NCI-H2227 (cell line): ENCODE results near the gene PPP1R1C.
"Not testable (repeated sequence)": the region's sequence is repeated elsewhere in the genome, so short reads cannot be mapped to it uniquely, and the experiment has no call there.

ENCODE experiments used
- DNase-seq: peaks from one replicate; lab custom pipeline; 2025; ENCODE audit not compliant: unreplicated experiment; lab: John Stamatoyannopoulos, UW

The PPP1R1C gene, protein sequence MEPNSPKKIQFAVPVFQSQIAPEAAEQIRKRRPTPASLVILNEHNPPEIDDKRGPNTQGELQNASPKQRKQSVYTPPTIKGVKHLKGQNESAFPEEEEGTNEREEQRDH

DNA sequence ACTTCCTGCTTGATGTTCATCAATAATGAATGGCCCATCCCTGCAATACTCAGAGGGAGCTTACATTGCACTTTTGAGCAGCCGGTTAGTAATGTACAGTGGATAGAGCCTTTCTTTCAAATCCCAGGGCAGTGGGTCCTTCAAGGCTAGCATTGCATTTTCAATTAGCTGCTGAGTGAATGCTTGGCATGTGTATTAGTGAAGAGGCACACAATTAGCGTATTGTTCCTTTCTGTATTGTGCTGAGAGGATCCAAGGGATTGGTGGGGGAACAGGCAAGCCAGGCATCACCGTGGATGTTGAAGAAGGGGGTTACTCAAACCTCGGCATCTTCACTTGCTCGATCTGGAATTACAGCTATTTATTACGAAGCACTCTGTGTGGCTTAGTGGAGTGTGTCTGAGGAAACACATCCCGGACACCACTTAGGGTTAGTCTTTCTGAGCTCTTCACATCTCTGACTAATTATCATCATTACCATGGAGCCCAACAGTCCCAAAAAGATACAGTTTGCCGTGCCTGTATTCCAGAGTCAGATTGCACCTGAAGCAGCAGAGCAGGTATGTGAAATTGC lies at the start of gene PPP1R1C:
Gene PPP1R1C (plus strand): TSS at position 222 of the 574 bp plus-strand sequence. CDS start 258 bp downstream, at position 480.
- peak; percentile 26 for DNase-seq

DNA sequence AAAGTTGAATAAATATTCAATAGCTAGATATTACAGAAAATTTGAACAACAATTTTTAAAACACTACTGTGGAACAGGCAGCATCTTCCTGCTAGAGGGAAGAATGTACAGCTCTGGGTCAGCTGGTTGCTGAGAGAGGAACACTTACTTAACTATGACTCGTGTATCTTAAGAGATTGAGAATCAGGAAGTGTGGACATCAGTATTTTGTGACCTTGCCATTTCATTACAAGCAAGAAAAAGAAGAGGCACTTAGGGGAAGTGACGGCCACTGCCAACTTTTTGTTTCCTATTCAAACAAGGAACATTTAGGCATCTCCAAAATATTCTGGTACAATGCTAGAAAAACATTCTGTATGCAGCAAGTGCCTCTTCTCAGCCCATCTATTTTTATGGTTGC lies 48.2 kb upstream of the PPP1R1C start:
- no peak for DNase-seq

DNA sequence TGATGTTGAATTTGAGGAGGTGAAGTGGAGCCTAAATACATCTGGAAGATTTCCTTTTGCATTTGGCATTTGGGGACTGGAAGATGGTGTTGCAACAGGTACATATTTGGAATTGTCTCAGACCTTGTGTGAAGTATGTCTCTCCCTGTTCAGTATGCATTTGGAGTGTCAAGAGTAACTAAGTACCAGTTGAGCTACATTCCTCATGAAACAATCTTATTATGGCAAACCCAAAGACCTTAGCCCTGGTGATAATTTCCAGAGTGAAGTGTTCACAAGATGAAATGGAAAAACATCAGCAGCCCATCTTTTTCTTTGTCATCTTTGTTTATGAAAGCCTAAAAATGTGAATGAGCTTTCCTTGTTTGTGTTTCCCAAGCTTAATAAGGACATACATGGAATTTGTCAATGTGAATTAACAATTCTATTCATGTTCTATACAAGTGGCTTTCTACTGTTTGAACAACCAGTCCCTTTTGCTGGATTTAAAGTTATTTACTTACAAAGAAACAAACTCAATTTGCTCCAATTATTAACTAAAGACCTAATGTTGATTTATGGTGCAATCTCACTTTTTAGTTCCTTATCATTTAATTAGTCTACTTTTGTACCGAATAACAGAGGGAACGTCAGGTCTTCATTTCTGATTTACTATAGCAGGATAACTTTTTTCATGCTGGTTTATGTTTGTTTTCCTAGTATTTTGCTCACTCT lies 42.1 kb upstream of the PPP1R1C start:
- DNase-seq, result no peak

DNA sequence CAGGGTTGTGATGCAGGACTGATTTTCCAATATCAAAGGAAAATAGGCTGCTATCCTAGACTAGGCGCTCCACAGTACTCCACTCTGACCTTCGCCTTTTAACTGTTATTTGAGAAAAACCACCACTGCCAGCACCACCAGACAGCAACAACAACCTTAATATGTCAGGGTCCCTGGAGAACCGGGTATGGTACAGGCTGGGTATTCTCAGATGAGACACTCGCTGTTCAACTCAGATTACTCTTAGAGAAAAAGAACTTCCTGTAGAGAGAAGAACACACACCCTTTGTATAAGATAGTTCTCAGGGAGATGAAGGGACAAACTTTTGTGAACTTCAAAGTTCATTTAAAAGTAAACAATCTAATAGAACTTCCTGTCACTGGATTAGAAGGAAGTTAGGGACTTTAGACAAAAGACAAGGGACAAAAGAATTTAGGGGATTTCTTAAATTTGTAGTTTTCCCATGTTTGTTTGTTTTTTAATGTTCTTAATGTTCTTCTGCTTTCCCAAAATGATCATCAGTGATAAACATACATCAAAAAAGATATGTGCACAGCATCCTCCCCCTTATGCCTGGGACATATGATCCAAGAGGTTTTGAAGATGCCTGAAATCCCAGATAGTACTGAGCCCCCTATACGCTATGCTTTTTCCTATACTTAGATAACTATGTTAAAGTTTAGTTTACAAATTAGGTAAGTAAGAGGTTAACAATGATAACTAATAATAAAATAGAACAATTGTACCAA lies 41.3 kb upstream of the PPP1R1C start:
- no peak for DNase-seq

DNA sequence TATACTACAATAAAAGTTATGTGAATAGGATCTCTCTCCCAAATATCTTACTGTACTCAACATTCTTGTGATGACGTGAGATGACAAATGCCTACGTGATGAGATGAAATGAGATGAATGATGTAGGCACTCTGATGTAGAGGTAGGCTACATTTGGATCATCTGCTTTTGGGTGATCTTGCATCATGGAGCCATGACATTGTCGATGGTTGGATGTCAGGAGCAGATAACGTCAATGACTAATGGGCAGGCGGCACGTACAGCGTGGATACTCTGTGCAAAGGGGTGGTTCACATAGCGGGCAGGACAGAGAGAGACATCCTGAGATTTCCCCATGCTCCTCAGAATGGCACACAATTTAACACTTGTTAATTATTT lies 40.8 kb upstream of the PPP1R1C start:
- DNase-seq, result no peak

DNA sequence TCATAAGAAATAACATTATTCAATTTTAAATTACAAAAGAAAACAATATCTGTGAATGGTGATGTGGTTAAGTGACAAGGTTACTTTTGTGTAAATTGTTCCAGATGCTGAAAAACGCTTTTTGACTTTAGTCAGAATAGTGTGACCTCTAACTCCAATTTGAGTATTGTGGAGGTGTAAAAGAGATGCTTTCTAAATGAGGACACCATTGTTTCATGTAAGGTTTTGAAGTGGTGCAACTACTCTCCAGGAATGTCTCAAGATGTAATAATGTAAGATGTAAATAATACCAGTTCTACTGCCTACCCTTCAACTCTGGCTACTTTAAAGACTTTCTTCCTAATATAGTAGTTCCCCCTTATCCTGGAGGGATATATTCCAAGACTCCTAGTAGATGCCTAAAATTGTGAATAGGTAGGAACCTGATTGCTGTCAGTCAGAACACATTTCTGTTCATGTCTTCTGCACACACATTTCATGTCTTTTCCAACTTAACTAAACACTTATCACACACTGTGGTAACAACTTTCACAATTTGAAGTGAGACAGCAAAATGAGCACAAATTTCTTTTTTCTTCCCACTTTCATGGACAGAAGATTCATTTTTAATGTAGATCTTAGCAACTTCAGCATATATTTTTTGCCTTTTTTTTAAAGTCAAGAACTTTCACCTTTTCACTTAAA lies 39.1 kb upstream of the PPP1R1C start:
- DNase-seq, result no peak

DNA sequence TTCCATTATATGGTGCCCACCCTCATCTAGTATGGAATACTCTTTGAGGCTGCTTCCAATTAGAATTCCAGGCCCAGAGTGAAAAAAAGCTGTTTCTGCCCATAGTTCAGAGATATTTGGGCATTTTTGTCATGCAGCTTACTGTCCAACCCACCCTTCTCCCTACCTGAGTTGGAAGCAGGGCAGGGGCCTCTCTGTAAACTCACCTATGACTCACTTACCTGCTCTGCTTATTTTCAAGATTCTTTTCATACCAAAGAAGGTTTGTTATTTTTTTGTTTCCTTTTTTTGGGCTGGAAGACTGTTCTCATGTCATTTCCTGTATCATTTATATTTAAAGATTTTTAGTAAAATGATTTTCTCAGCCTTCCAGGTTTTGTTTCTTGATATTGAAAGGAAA lies 38.4 kb upstream of the PPP1R1C start:
- DNase-seq, result no peak

DNA sequence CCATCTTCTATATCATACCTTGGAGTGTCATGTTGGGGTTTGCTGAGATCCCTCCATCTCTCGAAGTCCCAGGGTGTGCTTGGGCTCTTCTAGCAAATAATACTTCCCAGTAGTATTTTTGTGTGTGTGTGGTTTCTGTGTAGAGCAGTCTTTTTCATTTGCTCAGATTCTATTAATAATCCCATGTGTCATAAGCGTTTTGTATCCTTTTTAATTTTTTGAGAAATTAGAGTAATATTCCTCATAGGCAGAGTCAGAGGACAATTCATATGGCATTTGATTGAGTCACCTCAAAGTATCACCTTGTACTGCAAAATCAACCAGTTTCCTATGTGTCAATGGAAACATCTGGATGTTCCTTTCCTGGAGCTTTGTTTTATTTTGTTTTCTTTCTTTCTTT lies 37.4 kb upstream of the PPP1R1C start:
- DNase-seq, result no peak

DNA sequence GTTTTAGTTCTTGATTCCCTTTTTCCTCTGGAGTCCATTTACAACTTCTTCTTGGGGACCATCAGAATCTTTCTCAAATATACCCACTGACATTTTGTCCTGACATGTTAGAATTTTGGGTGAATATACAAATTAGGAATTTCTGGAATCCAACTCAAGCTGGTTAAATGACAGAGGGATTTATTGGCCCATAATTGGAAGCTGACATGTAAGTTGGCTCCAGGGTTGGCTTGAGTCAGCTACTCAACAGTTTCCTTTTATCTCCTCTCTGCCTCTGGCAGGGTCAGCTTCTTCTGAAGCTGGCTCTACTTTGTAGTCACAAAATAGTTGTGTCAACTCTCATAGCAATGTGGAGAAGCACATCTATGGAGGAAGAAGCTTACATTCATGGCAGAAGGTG lies 36.6 kb upstream of the PPP1R1C start:
- no peak for DNase-seq

DNA sequence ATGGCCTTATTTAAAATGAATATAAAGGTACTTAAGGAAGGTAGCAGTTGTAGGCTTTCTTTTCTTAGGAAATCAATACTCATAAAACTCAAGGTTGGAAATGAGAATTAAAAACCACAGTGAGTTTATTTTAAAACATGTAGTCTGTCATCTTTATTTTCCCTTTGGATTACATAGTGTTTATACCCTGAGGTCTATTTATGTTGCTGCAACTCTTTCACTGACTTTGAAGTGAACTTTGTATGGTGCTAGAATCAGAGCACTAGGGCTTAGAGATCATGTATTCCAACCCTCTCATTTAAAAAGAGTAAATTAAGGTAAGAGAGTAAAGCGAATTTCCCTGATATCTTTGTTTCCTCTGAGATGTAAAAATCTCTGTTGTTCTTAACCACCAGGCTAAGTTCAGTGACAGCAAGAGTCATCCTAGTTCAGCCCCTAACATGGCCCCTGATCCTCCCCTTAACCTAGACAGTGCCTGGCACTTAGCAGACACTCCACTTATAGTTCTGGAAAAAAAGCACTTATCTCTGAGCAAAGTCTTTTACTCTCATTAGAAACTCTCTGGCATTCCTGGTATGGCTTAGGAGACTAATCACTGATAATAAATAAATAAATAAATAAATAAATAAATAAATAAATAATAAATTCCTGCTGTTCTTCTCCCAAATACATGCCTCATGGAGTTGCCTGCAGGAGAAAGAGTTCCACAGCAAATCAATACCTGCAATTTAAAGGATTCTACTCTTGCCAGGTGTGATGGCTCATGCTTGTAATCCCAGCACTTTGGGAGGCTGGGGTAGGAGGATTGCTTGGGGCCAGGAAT lies 33.0 kb upstream of the PPP1R1C start:
- no peak for DNase-seq

DNA sequence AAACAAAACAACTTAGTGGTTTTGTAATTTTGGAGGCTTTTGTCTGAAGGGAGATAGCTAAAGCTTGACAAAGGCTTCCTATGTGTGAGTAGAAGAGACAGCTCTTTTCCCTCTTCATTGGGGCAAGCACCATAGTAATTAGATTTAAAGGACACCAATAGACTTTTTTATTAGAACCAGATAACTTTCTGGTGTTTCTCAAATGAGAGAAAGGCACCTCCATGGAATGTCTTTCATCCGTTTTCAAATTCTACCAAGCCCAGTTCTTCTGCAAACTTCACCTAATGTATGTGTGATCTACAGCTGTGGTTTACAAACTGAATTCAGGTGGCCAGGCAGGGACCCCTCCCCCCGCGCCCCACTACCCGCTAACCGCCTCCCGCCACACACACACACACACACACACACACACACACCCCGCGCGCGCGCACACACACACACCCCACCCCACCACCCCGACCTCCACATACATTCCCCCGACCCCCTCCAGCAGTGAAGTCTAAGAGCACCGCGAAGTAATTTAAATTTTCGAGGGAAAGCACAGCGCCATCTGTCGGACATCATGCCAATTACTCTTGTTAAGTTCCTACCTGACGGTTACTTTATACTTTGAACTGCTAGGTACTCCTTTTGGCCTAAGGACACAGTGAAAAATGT lies 31.6 kb upstream of the PPP1R1C start:
- peak; percentile 89 for DNase-seq

DNA sequence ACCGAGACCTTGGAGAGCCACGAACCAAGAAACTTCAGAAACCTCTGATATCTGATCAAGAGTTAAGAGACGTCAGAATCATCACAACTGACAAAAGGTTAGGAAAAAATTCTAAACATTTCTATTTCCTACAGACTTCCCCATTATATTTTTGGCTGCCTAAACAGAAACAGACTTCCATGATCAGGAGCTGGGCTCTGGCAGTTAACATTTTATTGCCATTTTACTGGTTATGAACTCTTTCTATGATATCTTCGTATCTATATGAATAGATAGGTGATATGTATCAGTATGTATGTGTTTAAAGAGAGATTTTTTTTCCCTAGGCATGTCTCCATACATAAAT lies 31.1 kb upstream of the PPP1R1C start:
- DNase-seq, result no peak

DNA sequence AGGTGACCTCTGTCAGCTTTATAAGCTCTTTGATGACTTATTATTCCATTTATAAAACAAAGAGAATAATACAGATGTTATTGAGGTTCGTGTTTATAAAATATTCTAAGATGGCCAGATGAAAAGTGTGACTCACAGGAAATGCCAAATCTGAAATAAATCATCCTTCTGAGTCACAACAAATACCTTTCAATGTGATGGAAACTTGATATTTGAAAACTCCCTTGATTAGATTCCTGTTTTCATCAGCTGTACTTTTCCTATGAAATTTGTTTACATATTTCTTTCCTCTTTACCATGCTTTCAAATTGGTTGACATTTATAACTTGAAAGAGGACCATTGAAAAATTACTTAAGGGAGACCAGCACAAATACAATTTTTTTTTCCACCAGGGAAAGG lies 30.6 kb upstream of the PPP1R1C start:
- no peak for DNase-seq

DNA sequence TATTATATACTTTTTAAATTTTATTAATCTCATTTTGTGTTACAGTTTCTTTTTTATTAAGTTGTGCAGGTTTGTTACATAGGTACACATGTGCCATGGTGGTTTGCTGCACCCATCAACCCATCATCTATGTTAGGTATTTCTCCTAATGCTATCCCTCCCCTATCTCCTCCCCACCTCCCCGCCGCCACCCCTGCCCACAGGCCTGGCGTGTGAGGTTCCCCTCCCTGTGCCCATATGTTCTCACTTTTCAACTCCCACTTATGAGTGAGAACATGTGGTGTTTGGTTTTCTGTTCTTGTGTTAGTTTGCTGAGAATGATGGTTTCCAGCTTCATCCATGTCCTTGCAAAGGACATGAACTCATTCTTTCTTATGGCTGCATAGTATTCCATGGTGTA lies 29.8 kb upstream of the PPP1R1C start:
- DNase-seq, result not testable (repeated sequence)

DNA sequence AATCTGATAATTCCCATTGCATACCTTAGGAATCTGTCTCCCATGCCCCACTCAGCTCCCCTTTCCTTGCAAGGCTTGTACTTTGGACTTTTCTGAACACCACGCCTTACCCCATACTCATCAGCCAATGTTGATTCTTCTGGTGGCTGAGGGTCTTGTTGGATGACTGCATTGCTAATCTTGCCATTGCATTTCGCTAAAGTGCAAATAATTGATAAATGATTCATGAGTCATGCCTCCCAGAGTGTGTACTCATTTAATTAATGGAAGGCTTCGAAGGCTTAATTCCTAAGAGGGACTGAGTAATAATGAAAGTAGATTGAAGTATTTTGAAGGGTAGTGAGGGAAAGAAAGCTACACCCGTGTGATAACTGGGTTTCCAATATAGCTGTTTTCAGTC lies 28.0 kb upstream of the PPP1R1C start:
- DNase-seq, result no peak

DNA sequence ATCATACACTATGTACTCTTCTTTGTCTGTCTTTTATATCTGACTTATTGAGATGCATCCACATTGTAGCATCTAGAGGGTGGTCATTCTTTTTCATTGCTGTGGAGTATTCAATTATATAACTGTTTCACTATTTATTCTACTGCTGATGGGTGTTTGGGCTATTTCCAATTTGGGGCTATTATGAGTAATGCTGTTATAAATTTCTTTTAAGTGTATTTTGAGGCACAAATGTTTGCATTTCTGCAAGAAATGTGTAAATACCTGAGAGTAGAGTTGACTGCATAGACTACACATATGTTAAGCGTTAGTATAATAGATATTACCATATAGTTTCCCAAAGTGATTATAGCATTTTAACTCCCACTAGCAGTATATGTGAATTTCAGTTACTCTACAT lies 26.9 kb upstream of the PPP1R1C start:
- no peak for DNase-seq

DNA sequence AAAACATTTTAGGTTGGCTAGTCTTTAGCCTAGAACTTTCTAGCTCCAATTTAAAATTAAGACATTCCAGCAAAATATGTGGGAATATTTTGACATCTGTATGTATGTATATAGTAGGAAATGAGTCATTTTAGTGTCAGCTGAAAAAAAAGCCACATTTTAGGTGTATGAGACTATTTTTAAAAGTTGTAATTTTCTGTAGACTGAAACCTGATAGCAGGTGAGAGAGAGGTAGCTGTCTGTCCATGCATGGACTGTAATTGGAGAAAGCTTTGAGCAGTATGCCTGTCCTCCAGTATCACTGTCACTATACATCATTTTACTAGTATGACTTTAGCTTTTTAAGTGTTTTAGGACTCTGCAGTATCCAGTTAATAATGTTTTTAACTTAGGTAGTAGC lies 26.1 kb upstream of the PPP1R1C start:
- no peak for DNase-seq

DNA sequence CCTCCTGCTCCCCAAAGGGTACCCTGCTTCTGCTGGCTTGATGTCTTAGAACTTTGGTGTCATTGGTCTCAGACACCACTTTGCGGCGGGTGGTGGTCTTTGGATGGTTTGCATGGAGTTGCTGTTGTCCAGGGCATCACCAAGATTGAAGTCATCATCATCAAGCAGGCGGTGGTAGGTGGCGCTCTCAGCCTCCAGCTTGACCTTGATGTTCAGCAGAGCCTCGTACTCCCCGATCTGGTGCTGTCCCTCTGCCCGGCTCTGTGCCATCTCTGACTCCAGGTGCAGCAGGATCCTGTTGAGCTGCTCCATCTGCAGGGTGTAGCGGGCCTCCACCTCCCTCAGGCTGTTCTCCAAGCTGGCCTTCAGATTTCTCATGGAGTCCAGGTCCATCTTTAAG lies 24.5 kb upstream of the PPP1R1C start:
- not testable (repeated sequence) for DNase-seq

DNA sequence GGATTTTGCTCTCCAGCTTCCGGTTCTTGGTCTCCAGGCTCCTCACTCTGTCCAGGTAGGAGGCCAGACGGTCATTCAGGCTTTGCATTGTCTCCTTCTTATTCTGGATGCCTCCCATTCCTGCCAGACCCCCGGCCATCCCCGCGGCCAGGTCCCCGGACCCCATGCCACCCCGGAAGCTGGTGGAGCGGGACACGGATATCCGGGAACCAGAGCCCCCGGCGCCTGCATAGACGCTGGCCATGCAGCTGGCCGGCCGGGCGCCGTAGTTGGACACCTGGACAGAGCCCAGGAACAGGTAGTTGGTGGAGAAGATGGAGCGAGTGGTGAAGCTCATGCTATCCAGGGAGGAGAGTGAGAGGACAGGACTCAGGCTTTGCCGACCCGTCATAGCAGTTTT lies 23.5 kb upstream of the PPP1R1C start:
- DNase-seq, result no peak

DNA sequence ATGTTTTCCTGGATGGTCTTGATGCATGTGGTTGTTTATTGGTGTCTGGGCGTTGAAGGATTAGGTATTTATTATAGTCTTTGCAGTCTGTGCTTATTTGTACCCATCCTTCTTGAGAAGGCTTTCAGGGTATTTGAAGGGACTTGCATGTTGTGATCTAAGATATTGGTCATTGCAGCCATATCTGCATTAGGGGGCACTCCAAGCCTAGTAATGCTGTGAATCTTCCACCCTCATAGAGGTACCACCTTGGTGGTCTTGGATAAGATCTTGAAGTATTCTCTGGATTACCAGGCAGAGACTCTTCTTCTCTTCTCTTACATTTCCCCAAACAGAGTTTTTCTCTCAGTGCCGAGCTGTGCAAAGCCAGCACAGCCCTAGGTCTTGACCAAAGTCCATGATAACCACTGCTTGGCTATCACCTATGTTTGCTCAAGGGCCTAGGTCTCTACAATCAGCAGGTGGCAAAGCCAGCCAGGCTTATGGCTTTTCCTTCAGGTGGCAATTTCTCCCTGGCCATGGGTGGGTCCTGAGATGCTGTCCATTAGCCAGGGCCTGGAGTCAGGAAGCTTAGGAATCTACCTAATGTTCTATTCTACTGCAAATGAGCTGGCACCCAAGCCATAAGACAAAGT lies 15.4 kb upstream of the PPP1R1C start:
- DNase-seq, result no peak
